ENCODE results near the gene FAT1.

The FAT1 gene

DNA sequence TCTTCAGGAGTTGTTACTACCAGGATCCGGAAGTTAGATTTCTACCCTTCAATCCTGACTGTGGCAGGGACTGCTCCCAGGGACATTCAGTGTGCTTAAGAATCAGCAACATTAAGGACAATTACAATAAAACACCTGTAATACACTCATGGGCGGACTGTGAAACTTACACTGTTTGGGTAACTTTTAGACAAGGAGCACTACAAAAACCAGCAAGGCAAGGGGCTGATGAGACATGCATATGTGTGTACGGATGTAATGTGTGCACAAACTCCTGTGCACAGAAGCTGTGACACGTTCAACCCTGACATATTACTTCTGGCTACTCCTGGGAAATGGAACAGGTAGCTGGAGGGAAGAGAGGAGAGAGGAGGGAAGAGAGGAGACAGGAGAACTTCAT, 75.8 kb downstream of the FAT1 start:
- no peak for DNase-seq

DNA sequence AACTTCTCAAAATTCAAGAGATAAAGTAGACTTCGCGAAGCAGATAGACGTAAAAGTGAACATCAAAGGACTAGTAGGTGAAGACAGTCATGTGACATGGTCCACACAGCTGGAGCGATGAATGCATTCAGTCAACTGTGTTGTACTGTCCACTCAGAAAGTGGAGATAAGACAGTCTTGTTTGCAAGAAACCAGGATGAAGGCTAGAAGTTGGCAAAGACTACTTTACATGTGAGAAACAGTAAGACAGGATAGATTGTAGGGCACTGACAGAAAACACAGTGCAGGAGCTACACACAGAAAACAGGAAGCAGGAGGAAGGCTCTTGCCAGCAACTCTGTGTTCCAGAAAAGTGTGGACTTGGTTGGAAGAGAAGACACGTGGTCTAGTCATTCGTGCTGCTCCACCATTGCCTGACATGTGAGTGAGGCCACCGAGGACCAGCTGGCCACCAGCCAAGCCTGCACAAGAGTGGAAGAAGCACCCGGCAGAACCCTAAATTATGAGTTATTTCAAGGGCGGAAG, 78.9 kb downstream of the FAT1 start:
- no peak for DNase-seq

- DNase-seq, result no peak
Observed at GRCh38 chr4:186644311-186644638, 79.4 kb downstream of the FAT1 start.

GRCh38 chr4:186643501-186644310, 80.0 kb downstream of the FAT1 start:
- no peak for DNase-seq

- no peak for DNase-seq
Observed at GRCh38 chr4:186642998-186643397, 80.7 kb downstream of the FAT1 start.

DNA sequence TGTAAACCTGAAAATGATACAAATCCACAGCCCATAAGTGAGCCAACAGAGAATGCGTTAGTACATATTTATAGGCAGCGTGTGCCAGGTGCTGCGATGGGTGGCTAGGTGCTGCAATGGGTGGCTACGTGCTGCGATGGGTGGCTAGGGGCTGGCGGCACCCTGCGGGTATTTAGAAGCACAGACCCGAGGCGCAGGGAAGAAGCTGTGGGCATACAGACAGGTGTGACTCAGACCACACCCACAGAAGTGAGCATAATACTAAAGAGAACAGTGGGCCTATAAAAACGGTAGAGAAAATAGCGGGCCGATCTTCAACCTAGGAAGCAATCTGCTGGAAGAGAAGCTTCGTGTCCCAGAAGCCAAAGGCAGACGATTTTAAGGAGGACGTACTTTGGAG, 81.1 kb downstream of the FAT1 start:
- no peak for DNase-seq

DNA sequence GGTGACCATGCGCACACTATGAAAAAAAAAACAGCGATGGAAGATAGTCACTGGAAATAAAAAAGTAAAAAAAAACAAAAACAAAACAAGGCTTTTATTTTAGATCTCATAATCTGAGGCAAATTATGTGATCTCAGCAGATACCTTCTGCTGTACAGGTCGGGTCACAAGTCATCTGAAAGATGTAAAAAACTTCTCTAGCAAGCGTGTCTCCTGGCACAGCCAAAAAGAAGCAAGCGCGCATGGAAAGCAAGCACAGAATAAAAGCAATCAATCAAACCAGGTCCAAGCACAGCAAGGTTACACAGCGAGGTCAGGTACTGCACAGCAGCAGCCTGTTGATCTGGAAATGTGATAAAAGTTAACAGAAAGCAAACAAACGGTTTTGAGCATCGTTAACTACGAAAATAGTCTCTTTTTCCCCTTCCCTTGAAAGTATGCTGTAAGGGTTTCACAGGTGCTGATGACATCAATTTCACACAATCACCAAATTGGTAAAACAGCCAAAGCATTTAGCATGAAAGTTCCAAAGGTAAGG, 89.0 kb downstream of the FAT1 start:
- no peak for DNase-seq

DNA sequence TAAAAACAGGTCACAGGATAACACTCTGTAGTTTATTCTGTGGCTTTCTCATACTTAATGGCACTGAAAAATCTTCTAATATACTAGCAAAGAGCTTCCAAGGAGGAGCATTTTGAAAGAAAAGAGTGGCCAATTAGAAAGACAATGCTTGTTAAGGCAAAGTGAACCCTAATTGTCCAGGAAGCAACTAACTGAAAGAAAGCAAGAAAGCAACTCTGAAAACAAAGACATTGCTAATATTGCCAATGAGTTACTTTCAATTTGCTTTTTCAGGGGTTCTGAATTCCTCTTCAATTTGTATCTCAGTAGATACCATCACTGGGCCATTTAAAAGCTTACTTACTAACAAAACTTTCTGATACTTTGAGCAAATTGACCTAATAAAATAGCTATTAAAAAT, 89.8 kb downstream of the FAT1 start:
- no peak for DNase-seq

DNA sequence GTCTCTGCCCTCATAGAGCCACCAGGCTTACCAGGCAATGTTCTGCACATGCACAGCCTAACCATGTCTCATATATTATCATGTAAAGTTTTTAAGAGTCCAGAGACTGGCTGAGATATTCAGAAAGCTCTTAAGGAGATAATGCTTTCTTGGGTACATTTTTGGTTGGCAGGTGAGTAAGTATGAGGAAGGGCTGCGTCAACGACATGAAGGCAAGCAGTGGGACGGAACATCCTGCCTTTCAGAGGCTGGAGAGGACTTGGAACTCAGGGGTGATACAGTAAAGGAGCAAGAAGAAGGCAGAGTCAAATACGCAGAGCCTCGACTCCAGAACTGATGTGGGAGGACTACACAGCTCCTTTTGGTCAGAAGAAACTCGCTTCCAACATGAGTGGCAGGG, 93.5 kb downstream of the FAT1 start:
- DNase-seq, result no peak

- DNase-seq, result no peak
Observed at GRCh38 chr4:186628058-186628711, 95.5 kb downstream of the FAT1 start.

GRCh38 chr4:186627226-186627865, 96.3 kb downstream of the FAT1 start:
- no peak for DNase-seq

DNA sequence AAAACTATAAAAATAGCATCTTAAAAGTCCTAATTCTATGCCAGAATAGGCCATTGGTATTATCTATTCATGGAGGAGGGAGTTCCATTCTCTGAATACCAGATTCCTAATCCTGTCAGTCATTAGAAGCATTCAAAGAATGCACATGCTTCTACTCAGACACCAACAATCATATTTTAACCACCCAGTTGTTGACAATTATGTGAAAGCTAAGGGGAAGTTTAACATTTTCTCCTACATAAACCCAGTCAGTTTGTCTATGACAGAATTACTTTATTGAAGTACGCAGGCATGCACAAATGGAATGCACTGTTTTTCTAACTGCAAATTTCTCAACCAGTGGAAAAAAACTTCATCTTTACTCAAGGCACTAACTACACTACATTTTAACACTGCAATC, 98.7 kb downstream of the FAT1 start:
- DNase-seq, result no peak

GRCh38 chr4:186623546-186623945, 100.1 kb downstream of the FAT1 start:
- DNase-seq, result no peak

- no peak for DNase-seq
Observed at GRCh38 chr4:186622788-186623464, 100.7 kb downstream of the FAT1 start.

DNA sequence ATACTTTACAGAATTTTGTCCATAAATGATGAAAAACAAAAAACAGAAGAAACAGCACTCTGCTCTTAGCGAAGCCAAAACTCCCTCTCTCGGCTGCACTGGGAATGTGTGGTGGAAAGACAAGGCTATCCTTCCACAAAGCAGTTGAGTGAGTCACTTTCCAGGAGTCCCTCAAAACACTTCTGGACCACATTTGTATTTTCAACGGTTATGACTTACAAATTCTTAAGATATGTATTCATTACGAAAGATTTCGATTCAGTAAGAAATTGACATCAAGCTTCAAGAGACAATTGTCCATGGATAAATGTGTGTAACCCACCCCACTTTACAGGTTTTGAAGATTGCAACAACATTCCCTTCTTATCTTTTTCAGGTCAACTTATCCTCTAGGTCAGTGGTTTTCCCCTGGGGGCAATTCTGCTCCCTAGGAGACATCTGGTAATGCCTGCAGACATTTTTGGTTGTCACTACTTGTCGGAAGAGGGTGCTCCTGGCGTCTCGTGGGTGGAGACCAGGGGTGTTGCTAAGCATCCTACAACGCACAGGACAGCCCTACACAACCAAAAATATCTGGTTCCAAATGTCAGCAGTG, 101.6 kb downstream of the FAT1 start:
- no peak for DNase-seq

DNA sequence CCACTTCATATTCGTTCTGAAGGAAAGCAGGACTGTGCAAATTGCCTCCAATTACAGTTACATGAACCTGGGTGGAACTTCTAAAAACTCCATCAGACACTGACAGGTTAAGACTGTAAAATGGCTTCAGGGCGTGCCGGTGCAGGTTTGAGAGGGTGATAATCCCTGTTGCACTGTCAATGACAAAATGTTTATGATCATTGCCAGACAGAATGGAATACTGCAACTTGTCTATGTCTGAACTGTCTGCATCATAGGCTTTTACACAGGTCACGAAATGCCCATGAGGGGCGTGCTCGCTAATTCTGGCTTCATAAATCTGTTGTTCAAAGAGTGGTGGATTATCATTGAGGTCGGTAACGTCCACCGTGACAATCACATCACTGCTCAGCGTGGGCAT, 104.6 kb downstream of the FAT1 start:
- no peak for DNase-seq

GRCh38 chr4:186617921-186618320, 105.7 kb downstream of the FAT1 start:
- no peak for DNase-seq

- DNase-seq, result no peak
Observed at GRCh38 chr4:186607490-186607889, 116.2 kb downstream of the FAT1 start.

- peak; percentile 16 to 71 for DNase-seq
Observed at GRCh38 chr4:186606591-186606992, 117.1 kb downstream of the FAT1 start.

DNA sequence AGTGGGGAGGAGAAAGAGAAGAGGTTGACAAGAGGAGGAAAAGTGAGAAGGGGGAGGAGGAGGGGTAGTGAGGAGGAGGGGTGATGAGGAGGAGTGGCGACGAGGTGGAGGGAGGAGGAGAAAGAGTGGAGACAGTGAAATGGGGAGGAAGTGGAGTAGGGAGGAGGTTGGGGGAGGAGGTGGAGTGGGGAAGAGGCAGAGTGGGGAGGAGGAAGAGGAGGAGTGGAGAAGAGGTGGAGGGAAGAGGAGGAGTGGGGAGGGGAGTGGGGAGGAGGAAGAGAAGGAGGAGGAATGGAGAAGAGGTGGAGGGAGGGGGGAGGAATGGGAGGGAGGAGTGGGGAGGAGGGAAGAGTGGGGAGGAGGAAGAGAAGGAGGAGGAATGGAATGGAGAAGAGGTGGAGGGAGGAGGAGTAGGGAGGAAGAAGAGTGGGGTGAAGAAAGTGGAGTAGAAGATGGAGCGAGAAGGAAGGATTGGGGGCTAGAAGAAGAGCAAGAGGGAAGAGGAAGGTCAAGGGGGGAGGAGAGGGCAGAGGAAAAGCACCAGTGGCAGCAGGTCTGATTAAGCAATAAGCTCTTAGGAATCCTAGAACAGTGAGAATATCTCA, 118.3 kb downstream of the FAT1 start:
- DNase-seq, result no peak

DNA sequence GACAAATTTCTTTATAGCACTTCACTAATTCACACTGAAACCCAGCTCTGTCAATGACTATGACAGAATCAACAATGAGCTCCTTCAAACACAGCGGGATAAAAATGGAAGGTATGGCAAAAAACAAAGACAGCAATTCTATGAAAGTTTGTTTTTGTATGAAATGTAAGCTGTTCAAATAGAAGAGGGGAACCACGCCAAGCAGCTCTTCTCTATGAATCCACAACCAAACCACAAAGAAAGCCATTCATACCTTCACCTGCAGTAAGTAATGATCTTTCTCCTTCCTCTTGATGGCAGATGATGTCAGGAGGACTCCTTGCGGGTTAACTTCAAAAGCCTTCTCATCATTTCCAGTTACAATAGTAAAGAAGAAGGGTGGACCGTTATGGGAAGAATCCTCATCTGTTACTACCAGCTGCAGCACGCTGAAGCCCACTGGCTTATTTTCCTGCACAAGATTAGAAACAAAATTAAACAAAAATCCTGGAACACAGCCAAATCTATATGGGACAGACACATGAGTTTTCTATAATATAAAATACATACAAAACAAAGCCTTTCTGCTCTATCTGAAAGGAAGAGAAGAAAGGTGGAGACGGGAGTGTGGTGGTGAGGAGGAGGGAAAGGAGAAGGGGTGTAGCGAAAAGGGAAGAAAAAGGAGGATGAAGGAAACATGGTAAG, 119.4 kb downstream of the FAT1 start:
- DNase-seq, result no peak

GRCh38 chr4:186602978-186603377, 120.7 kb downstream of the FAT1 start:
- no peak for DNase-seq

Measured in NCI-H524 (cell line).